ENCODE data around the gene GIPC3. TPM values are rescaled to one million over a fixed set of nuclear protein-coding genes. Genes with fewer than 3 reads are reported as not detected.

Gene GIPC3
- polyA plus RNA-seq, 1 donor, result 1.9 TPM

DNA sequence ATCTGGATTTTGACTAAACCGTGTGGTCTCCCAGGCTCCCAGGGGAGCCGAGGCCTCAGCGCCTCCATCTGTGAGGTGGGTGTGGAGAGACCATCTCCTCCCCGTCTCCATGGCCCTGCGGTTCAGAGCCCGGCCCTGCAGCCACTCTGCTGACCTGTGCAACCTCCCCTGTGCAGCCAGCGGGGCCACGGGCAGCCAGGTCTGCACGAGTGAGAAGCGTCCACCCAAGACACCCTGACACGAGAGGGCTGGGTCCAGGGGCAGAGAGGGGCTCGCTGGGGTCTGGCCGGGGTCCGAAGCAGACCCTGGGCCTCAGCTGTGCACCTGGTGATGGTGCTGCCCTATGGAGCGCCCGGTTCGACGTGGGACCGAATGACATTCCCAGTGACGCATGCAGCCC is 51.7 kb downstream of the GIPC3 start:
- no peak for DNase-seq

DNA sequence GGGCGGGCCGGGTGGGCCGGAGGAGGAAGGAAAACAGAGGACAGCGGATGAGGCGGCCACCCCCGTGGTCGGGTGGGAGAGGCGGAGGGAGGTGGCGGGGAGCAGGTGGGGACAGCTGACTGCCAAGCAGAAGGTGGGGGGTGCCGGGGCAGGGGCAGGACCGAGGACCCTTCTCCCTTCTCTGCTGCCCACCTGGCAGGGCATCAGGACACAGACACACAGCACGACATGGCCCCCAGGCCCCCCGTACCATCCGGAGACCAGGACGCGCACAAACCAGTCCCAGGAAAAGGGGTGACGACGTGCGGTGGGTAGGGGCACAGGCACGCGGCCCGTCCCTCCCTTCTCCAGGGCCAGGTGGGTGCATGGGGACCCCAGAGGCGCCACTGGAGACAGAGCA is 52.3 kb downstream of the GIPC3 start:
- no peak for DNase-seq

DNA sequence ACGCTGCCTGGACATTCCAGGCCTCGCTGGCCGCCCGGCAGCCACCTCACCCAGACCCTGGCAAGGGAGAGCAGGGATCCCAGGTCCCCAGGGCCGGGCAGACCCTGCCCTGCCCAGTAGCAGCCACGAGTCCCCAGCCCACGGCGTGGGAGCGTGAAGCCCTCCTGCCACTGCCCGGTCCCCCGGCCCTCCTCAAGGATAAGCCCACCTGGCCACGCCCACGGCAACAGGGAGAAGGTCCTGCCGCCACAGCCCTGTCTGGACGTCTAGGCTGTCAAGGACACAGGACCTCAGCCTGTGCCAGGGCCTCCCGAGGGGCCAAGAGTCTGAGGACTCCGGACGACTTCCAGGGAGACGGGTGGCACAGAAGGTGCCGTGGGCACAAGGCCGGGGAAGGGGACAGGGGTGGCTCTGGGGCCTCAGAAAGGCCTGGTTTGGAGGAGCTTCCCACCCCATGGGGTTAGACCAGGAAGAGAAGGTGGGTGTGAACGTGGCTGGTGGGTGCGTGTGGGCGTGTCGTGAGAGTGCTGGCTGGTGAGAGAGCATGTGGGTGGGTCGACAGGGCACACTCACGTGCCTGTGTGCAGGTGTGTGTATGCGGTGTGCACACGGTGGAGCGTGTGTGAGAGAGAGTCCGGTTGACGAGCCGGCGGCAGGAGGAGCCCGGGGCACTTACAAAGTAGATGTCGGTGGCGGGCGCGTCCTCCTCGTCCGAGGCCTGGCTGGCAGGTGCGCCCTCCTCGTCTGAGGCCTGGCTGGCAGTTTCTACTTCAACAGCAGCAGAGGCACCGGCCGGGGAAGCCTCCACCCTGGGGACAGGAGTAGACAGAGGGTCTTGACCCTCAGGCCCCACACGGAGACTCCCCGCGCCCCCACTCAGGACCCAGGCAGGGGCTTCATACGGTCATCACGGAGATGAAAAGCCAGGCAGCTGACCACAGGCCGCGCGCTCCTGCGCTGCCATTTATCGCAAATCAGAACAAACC is 53.2 kb downstream of the GIPC3 start:
- DNase-seq, result no peak

DNA sequence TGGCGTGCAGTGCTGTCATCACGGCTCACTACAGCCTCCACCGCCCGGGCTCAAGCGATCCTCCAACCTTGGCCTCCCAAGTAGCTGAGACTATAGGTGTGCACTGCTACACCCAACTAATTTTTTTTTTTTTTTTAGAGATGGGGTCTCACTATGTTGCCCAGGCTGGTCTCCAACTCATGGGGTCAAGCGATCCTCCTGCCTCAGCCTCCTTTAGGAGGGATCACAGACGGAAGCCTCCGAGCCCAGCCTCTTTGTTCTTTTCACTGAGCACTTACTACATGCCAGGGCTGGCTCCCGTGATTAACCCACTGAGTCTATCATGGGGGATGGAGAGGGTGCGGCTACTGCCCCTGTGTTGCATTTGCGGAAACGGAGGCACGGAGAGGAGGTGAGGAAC is 54.2 kb downstream of the GIPC3 start:
- DNase-seq, result no peak

DNA sequence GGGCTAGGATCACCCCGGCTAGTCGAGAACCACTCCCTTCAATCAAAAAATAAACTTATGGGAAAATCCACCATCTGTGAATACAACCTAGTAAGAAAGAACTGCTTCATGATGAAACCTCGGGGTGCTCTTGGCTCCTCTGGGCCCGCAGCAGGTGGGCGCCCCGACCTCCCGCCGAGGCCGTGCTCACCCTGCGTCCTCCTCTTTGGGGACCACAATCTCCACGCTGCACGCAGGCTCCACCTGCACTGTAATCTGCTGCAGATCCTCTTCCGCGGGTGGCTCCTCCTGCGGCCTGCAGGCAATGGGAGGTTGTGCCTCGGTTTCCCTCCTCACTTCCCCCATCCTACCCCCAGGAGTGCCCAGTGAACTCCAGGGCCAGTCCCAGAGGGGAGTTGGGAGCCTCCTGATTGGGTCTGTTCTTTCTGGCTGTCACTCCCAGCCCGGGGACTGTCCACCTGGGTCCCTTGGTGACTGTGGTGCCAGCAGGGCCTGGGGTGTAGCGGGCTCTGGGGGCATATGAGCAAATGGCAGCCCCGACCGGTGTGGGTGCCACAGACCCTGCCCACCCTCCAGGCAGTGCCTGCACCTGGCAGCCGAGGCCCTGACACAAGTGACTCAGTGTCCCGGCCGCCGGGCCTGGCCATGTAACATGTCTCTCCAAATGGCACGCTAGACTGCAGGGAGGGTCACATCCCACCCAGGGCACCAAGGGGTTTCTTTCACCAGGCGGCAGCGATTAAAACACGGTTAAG is 56.4 kb downstream of the GIPC3 start:
- DNase-seq, result no peak

DNA sequence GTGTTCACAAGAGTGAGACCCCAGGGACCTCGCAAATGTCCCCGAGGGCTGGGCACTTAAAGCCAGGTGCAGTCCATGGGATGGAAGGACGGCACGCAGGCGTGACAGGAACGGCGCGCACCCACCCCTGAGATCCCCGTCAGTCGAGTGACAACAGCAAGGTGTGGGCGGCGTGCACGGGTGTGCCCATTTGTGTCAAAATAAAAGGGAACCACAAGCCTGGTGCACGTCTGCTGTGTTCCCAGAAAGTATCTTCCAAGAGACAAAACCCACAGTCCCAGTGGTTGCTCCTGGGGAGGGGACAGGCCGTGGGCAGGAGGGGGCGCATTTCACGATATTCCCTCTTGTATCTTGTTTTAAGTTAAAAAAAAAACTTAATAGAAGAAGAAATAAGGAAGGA is 57.0 kb downstream of the GIPC3 start:
- no peak for DNase-seq

Other genes with a start within 250 kb of the GIPC3 start
- gene NFIC, start 218.9 kb upstream of the GIPC3 start, polyA plus RNA-seq (ENCODE audit: insufficient read length), result 20.0 TPM
- gene SMIM24, start 105.0 kb upstream of the GIPC3 start, polyA plus RNA-seq (ENCODE audit: insufficient read length), result 446 TPM
- gene SMIM44, start 102.0 kb upstream of the GIPC3 start, polyA plus RNA-seq (ENCODE audit: insufficient read length), result not detected
- gene DOHH, start 84.8 kb upstream of the GIPC3 start, polyA plus RNA-seq (ENCODE audit: insufficient read length), result 5.2 TPM
- gene FZR1, start 79.2 kb upstream of the GIPC3 start, polyA plus RNA-seq (ENCODE audit: insufficient read length), result 46.7 TPM
- gene TEKTIP1, start 46.3 kb upstream of the GIPC3 start, polyA plus RNA-seq (ENCODE audit: insufficient read length), result 5.1 TPM
- 55.8 TPM for gene MFSD12, start 27.9 kb upstream of the GIPC3 start, polyA plus RNA-seq (ENCODE audit: insufficient read length)
- 76.6 TPM for gene HMG20B, start 12.5 kb upstream of the GIPC3 start, polyA plus RNA-seq (ENCODE audit: insufficient read length)
- gene TBXA2R, start 21.4 kb downstream of the GIPC3 start, polyA plus RNA-seq (ENCODE audit: insufficient read length), result 2.2 TPM
- 23.2 TPM for gene CACTIN, start 41.3 kb downstream of the GIPC3 start, polyA plus RNA-seq (ENCODE audit: insufficient read length)
- gene PIP5K1C, start 115.0 kb downstream of the GIPC3 start, polyA plus RNA-seq (ENCODE audit: insufficient read length), result 21.1 TPM
- gene TJP3, start 122.9 kb downstream of the GIPC3 start, polyA plus RNA-seq (ENCODE audit: insufficient read length), result 7.5 TPM
- gene APBA3, start 176.2 kb downstream of the GIPC3 start, polyA plus RNA-seq (ENCODE audit: insufficient read length), result 16.9 TPM
- 22.6 TPM for gene MRPL54, start 177.2 kb downstream of the GIPC3 start, polyA plus RNA-seq (ENCODE audit: insufficient read length)
- gene RAX2, start 186.8 kb downstream of the GIPC3 start, polyA plus RNA-seq (ENCODE audit: insufficient read length), result not detected
- gene MATK, start 200.9 kb downstream of the GIPC3 start, polyA plus RNA-seq (ENCODE audit: insufficient read length), result 0.96 TPM

All from left kidney (tissue), 2 donors.